ENCODE data around the gene NIPSNAP2.

NIPSNAP2 gene

DNA sequence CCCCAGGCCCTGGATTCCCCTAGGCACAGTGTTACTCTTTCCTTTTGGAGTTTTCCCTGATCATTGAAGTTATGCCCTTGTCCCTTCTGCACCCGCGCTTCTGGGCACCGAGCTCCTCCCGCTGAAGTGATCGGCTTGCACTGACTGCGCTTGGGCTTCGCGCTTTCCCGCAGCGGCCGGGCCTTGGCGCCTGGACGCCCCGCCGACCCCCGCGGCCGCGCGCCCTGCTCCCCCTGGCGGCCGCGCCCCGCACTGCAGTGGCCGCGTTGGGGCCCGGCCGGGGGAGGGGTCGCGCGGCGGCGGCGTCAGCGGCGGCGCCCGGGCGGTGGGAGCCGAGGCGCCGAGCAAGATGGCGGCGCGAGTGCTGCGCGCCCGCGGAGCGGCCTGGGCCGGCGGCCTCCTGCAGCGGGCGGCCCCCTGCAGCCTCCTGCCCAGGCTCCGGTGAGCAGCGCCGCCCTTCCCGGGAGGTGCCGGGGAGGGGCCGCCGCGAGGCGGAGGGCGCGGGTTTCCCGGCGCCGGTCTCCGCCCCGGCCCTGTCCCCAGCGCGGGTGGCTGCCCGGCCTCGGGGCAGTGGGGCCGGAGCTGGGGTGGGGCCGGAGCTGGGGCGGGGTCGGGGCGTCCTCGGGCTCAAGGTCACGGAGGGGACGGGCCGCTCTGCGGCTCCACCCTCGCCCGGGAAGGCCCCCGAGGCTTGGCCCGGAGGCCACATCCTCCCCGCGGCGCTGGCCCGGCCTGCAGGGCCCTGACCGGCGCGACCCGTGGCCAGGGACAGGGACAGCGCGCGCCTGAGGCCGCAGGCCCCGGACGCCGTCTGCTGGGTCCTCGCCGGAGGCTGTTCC lies at the start of gene NIPSNAP2:
Gene NIPSNAP2, plus strand, starts transcription at position 325 of the 839 bp plus-strand sequence. Its CDS starts 25 bp downstream, at position 350.
- TF ChIP-seq ZNF274 (IDR thresholded peaks at IDR 0.05; ENCODE audit: low read depth, low read length): no peak

DNA sequence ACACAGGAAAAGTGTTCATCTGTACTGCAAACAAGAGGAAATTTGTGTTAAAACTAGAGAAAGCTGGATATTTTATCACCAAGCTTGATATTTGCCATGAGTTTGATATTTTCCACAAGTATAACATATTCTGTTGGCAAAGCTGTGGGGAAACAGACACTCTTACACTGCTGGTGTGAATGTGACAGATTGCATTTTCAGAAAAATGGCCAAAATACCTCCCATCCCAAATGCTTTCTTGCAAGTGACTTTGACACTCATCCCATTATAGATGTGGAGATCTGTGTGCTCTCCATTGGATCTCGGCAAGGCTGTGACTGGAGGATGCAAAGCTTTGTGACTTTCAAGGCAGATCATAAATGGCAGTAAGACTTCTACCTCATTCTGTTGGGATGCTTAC lies 46.6 kb upstream of the NIPSNAP2 start:
- TF ChIP-seq ZNF274 (IDR thresholded peaks at IDR 0.05; ENCODE audit: low read depth, low read length): no peak
- no peak overlapping the region for H3K4me3 ChIP-seq (ENCODE audit: low read length)

More for the DNA sequence above, at the start of gene NIPSNAP2:
- H3K4me3 ChIP-seq (ENCODE audit: low read length): peak within 1 kb of the TSS; percentile 88

DNA sequence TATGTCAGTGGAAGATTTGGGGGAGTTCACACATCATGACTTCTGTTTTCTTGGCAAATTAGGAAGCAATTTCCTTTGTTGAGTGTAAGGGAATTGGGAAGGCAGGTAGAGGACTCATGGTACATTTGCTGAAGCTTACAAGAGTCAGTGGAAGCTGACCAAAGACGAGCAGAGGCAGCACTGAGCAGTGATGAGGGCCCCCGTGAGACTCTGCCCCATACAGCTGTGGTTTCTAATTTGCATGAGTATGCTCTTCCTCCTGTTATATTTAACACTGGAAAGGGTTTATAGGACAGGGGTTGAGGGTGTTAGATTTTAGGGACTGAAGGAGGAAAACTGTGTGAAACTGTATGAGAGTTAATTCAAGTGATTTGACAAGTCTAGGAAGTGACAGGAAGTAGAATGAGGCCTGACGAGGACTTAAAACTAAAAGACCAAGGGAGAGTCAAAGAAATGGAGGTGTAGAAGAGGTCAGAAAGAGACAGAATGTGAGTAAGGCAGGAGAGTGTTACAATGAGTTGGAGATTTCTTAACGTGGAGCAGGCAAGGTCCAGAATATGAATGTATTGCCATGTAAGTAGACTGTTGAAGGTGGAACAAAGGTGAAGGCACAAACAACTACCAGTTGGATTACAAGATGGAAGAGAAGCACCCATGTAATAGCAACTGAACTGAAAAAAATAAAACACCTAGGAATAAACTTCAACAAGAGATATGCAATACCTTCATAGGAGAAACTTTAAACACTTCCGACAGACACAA lies 36.2 kb upstream of the NIPSNAP2 start:
- TF ChIP-seq ZNF274 (IDR thresholded peaks at IDR 0.05; ENCODE audit: low read depth, low read length): no peak
- H3K4me3 ChIP-seq (ENCODE audit: low read length): no peak overlapping the region

DNA sequence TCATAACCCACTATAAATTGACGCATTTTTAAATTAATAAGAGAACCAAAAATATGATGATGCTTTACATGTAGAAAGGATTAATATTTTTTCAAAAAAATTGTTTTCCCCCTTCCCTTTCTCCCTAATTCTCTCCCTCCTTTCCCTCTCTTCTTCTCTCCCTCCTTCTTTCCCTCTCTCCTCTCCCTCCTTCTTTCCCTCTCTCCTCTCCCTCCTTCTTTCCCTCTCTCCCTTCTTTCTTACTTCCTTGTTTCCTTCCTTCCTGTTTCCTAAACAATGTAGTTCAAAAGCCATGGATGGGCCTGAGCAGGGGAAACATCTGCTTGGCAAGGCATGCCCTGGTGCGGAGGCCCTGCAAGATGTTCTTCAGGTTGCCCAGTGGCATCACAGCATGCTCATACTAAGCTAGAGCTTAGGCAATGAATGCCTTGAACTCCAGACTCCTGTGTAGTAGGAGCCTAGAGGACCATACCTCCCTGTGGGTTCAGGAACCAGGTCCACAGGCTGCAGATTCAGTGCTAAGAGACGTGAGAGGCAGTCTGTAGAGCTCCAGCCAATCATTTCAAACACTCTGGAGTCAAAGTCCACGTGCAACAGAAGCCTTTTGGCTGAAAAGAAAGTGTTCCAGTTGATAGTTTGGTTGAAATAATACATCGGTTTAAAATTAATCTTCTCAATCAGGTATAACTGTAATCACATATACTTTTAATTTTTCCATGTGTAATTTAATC lies 32.8 kb upstream of the NIPSNAP2 start:
- TF ChIP-seq ZNF274 (IDR thresholded peaks at IDR 0.05; ENCODE audit: low read depth, low read length): no peak
- H3K4me3 ChIP-seq (ENCODE audit: low read length): no peak overlapping the region

DNA sequence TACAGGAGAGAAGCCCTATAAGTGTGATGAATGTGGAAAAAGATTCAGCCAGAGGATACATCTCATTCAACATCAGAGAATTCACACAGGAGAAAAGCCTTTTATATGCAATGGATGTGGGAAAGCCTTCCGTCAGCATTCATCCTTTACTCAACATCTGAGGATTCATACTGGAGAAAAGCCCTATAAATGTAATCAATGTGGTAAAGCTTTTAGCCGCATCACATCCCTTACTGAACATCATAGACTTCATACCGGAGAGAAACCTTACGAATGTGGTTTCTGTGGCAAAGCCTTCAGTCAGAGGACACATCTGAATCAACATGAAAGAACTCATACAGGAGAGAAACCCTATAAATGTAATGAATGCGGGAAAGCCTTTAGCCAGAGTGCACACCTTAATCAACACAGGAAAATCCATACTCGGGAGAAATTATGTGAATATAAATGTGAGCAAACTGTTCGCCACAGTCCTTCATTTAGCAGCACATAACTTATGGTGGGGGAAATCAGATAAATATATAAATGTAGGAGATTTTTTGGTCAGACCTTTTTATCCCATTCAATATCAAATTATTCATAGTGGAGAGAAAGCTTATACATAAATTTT lies 24.8 kb upstream of the NIPSNAP2 start:
- peak; percentile 89 for TF ChIP-seq ZNF274 (IDR thresholded peaks at IDR 0.05; ENCODE audit: low read depth, low read length)
- H3K4me3 ChIP-seq (ENCODE audit: low read length): no peak overlapping the region

DNA sequence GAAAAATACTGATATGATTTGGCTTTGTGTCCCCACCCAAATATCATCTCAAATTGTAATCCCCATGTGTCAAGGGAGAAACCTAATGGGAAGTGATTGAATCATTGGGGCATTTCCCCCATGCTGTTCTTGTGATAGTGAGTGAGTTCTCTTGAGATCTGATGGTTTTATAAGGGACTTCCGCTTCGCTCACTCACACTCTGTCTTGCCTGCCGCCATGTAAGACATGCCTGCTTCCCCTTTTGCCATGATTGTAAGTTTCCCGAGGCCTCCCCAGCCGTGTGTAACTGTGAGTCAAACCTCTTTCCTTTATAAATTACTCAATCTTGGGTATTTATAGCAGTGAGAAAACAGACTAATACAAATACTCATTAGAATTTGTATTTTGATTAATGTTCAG lies 17.8 kb upstream of the NIPSNAP2 start:
- TF ChIP-seq ZNF274 (IDR thresholded peaks at IDR 0.05; ENCODE audit: low read depth, low read length): no peak
- H3K4me3 ChIP-seq (ENCODE audit: low read length): no peak overlapping the region

DNA sequence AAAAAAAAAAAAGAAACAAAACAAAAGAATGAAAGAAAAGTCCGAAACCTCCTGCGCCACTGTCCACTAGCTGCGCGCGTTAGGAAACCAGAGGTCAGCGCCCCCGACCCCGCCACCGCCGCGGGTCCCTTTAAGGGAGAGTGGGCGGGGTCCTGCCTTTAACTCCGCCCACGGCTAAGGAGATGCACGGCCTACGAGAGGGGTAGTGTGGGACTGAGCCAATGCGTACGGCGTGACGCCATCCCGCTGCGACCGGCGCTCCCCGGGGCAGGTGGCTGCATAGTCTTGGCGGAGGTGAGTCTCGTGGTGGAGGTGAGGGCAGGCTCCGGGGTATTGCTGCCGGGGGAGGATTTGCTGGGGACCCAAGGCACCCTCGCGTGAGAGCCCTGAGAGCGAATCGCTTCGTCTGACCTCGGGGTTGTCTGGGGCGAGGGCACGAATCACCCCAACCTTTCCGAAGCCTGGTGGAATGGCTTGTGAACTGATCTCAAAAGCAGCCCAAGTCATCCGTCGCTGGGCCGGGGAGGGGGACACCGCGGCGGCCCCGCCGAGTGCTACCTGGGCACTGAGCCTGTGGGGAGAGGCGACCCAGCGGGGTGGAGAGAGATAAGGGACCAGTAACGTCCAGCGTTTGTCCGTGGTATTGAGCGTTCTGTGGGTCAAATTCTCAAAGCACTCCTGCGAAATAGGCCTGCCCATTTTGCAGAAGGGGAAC lies 12.6 kb upstream of the NIPSNAP2 start, which contains the start of gene MRPS17:
Gene MRPS17, plus strand, starts transcription at position 241 of the 715 bp plus-strand sequence. CDS start 1,319 bp downstream, outside the sequence.
- H3K4me3 ChIP-seq (ENCODE audit: low read length): peak within 1 kb of the TSS; percentile 91
- no peak for TF ChIP-seq ZNF274 (IDR thresholded peaks at IDR 0.05; ENCODE audit: low read depth, low read length)

DNA sequence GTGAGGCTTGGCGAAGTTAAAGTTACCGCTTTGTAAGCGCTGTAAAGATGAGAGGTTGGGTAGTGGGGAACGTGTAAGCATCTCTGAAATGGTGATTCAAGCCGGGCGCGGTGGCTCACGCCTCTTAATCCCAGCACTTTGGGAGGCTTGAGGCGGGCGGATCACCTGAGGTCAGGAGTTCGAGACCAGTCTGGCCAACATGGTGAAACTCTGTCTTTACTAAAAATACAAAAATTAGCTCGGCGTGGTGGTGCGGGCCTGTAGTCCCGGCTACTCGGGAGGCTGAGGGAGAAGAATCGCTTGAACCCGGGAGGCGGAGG lies 12.1 kb upstream of the NIPSNAP2 start:
- peak overlapping the region; percentile 91 for H3K4me3 ChIP-seq (ENCODE audit: low read length)

DNA sequence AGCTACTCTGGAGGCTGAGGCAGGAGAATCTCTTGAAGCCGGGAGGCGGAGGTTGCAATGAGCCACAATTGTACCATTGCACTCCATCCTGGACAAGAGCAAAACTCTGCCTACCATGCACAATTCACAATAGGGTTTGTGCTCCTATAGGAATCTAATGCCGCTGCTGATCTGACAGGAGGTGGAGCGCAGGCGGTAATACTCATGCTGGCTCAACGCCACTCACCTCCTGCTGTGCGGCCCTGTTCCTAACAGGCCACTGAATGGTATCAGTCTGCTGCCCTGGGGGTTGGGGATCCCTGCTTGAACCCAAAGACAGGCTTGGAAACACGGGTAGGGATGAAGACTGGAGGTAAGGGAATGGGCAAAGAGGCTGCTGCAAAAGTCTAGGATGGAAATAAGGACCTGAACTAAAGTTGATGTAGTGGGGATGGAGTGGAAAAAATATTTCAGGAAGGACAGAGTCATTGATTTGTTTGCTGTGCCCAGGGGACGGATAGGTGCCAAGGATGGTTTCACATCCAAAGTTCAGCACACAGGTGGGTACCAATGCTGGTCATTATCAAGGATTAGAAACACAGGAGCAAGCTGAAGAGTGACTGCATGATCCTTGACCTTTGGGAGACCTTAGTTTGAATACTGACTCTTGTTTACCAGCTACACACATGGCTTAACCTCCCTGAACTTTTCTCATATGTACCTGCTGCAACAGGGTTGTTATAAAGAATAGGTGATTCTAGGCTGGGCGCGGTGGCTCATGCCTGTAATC lies 10.5 kb upstream of the NIPSNAP2 start:
- TF ChIP-seq ZNF274 (IDR thresholded peaks at IDR 0.05; ENCODE audit: low read depth, low read length): no peak

DNA sequence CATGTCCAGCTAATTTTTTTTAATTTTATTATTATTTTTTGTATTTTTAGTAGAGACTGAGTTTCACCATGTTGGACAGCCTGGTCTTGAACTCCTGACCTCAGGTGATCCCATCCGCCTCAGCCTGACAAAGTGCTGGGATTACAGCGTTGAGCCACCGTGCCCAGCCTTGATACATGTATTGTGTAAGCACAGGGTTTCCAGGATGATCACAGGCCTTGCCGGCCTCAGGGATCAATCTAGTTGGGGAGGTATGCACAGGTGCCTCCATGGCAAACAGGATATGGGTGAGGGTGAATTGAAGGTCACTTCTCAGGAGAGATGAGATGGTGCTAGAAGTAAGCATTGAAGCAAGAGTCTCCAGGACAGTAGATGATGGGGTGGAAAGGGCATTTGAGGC lies 7.2 kb upstream of the NIPSNAP2 start:
- H3K4me3 ChIP-seq (ENCODE audit: low read length): no peak overlapping the region
- no peak for TF ChIP-seq ZNF274 (IDR thresholded peaks at IDR 0.05; ENCODE audit: low read depth, low read length)

More for the DNA sequence above, 10.5 kb upstream of the NIPSNAP2 start:
- H3K4me3 ChIP-seq (ENCODE audit: low read length): no peak overlapping the region

DNA sequence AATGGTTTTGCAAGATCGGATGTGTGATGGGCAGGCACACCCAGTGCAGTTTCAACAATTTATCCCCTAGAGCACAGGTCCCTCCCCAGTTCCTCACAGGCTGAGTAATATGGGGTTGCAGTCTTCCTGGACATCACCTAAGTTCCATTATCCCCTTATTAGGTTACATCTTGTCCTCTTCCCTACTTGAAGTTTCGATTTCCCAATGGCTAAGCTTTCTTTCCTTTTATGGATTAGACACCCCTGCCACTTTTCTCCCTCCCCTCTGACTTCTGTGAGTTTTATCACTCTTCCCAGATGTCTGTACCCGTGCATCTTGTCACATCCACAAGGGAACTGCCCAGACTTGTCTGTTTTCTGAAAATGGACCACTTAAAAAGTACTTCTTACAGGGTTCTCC lies 2.4 kb upstream of the NIPSNAP2 start:
- no peak overlapping the region for H3K4me3 ChIP-seq (ENCODE audit: low read length)
- TF ChIP-seq ZNF274 (IDR thresholded peaks at IDR 0.05; ENCODE audit: low read depth, low read length): no peak

DNA sequence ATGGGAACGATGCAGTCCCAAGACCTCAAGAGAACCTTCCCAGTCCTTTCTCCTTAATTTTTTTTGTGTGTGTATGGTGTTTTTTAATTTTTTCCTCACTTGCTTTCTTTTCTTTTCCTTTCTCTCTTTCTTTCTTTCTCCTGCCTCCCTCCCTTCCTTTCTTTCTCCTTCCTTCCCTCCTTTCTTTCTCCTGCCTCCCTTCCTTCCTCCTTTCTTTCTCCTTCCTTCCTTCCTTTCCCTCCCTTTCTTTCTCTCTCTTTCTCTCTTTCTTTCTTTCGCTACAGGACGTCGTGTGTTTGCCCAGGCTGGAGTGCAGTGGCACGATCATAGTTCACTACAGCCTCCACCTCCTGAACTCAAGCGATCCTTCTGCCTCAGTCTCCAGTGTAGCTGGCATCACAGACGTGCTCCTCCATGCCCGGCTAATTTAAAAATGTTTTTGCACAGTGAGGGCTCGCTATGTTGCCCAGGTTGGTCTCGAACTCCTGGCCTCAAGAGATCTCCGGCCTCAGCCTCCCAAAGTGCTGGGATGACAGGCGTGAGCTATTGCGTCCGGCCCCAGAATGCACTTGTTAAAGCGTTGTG lies 709 bp upstream of the NIPSNAP2 start:
- H3K4me3 ChIP-seq (ENCODE audit: low read length): peak overlapping the region; percentile 66; the same call in 1 of the 2 replicates
- no peak for TF ChIP-seq ZNF274 (IDR thresholded peaks at IDR 0.05; ENCODE audit: low read depth, low read length)

All from GM08714 (cell line).